Measurements from ENCODE around the gene PRKN.

GRCh38 chr6:162222521-162222920, 505.0 kb downstream of the PRKN start:
- TF ChIP-seq CTCF (conservative IDR thresholded peaks at IDR 0.05) (no peak), ZFX (IDR thresholded peaks at IDR 0.05) (no peak)

Data from C4-2B (cell line).